GM21619 (cell line): ENCODE data around the gene SLC27A2.
"Not testable (repeated sequence)": the region's sequence is repeated elsewhere in the genome, so short reads cannot be mapped to it uniquely, and the experiment has no call there.

ENCODE experiments used
- ATAC-seq: cut with Tn5 transposase; IDR thresholded peaks from one replicate; pipeline ENCODE4 v1.9.1; 2021; ENCODE audit not compliant: unreplicated experiment

Gene SLC27A2

DNA sequence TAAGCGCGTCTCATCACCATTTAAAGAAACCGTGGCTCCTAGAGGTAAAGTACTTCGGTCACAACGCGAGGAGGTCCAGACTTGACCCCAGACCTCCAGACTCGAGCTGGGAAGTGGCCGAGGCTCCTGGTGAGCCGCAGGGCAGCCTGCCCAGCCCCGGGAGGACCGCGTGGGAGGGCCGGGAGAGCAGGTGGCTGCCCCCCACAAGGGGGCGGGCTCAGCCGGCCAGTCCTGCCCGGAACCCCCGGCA, at the start of gene SLC27A2:
TSS of gene SLC27A2 (plus strand) at position 228 of the 250 bp plus-strand sequence. CDS start 232 bp downstream, outside the sequence.
- ATAC-seq, result peak; percentile 43

- ATAC-seq, result not testable (repeated sequence)
Observed at GRCh38 chr15:50132251-50132984, 49.6 kb upstream of the SLC27A2 start.

- ATAC-seq, result peak; percentile 63
Observed at GRCh38 chr15:50134524-50135024, 47.4 kb upstream of the SLC27A2 start.

DNA sequence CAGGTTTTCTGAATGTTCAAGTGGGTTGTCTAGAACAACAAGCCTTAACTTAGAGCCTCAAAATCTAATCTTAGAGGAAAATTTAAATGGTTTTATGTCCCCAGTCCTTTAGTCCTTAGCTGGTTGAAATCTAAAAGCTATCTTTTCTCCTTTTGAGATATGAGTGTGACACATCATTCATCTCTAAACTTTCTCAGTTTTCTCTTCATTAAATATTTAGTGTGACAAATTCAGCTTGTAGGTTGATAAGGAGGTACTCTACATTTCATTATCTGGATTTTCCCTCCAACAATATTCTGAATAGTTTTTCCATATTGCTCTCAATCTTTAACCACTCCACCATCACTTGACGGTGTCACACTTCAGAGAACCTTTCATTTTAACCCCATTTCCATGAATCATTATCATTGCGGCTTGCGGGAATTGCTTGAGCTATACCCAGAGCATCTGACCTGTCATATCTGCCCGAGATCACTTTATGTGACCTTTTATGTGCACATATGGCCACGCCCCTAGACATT, 46.9 kb upstream of the SLC27A2 start:
- peak; percentile 74 for ATAC-seq

GRCh38 chr15:50137330-50137761, 44.6 kb upstream of the SLC27A2 start:
- no peak for ATAC-seq

- ATAC-seq, result no peak
Observed at GRCh38 chr15:50137893-50138292, 44.1 kb upstream of the SLC27A2 start.

DNA sequence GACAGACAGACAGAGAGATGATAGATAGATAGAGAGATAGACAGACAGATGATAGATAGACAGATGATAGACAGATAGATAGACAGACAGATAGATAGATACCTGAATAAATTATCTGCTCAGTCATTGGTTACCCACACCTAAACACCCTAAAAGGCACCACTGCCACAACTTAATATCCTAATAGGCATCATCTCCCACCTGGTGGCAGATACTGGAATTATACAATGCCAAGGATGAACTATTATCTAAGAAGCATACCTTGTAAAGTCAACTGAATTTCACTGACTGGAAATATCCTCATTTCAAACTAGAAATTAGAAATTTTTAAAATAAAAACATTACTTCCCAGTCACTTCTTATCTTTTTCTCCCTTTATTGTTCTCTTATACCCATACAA, 43.6 kb upstream of the SLC27A2 start:
- no peak for ATAC-seq

DNA sequence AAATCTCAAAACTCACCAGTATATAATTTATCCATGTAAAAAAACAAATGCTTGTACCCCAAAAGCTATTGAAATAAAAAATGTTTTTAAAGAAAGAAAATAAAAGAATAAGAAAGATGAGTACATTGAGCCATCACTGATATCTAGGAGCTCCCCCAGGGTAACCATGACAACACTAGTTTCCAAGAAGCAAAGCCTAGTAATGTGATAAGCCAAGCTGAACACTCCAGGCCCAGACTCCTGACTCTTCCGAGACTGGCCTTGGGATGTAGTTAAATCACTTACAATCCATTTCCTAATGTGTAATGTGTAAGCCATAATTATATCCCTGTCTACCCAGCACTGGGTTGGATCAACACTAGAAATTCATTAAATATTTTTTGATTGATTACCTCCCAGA, 41.9 kb upstream of the SLC27A2 start:
- no peak for ATAC-seq

DNA sequence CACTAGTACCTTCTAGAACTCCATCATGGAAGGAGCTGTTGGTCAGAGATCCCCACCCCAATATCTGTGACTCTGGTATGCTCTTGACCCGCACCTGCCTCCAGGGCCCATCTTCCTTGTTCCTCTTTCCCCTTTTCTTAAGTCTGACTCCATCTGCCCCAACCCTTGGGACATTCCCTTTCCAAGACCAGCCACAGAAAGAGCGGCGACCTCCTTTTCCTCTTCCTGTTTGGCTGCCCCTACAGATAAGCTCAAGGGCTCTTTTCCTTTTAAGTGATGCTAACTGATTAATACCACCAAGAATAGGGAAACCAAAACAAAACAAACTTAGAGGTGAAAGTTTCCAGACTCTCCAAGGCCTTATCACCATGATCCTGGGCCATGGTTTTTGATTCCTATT, 41.0 kb upstream of the SLC27A2 start:
- no peak for ATAC-seq

DNA sequence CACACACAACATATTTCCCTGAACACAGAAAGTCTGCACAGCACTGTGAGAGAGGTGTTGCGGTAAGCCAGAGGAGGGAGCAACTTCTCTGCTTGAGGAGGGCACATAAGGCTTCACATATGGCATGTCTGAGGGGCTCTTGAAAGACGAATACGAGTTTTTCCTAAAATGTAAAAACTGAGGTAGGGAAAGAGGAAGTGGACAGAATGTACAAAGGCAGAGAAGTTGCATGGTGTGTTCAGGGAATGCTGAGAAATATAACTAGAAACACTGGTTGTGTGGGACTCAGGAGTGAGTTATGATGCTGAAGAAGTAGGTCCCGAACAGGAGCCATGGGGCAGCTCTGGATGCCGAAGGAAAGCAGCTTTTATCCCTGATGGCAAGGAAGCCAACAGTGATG, 40.1 kb upstream of the SLC27A2 start:
- no peak for ATAC-seq

- no peak for ATAC-seq
Observed at GRCh38 chr15:50143255-50143860, 38.6 kb upstream of the SLC27A2 start.

- no peak for ATAC-seq
Observed at GRCh38 chr15:50144341-50145120, 37.5 kb upstream of the SLC27A2 start.

- no peak for ATAC-seq
Observed at GRCh38 chr15:50145451-50145872, 36.5 kb upstream of the SLC27A2 start.

DNA sequence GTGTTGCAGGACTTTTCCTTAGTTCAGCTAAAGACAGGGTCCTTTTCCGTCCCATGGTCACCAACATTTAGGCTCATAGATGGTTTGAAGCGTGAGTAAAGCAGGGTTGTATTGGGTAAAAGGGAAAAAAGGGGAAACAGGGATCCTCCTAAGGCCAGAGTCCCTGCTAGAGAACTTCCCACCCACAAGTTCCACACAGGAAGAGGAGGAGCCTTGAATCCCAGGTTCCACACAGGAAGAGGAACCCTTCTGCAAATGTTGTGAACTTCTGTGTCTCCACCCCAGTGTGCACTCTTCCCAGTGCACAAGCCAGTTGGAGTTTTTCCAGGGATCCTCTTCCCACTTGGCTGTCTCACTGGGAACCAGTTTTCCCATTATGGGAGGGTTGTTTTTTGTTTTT, 35.4 kb upstream of the SLC27A2 start:
- ATAC-seq, result no peak

DNA sequence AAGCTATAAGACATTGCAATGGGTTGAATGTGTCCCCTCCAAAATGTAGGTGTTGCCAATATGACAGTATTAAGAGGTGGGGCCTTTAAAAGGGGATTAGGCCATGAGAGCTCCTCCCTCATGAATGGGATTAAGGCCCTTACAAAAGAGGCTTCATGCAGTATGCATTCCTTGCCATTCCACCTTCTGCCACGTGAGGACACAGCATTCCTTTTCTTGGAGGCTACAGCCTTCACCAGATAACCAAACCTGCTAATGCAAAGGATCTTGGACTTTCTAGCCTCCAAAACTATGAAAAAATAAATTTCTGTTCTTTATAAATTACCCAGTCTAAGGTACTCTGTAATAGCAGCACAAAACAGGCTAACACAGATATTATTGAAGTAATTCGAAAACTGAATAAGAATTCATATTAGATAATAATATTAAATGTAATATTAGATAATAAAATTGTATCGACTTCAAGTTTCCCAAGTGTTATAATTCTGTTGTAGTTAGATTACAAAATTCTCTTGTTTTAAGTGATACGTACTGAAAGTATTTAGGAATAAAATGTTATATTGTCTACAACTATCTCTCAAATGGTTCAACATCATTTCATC, 33.5 kb upstream of the SLC27A2 start:
- ATAC-seq, result no peak

GRCh38 chr15:50149090-50149489, 32.9 kb upstream of the SLC27A2 start:
- ATAC-seq, result no peak

DNA sequence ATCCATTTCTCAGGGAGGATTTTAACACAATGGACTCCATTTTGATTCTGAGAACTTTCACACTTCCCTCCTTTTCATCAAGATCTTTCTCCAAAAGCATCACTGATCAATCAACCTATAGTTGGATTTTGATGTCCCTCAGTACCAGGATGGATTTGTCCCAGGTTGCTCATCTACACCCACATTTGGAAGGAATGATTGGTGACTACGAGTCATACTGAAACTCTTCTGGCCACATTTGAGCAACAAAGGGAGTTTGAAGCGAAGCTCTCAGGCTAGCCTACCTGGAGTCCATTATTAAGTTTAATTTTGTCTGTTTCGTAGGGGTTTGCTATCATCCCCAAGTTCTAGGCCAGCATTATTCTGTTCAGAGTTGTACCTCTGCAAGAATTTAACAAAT, 31.6 kb upstream of the SLC27A2 start:
- ATAC-seq, result no peak

GRCh38 chr15:50150851-50151250, 31.1 kb upstream of the SLC27A2 start:
- no peak for ATAC-seq

GRCh38 chr15:50151476-50151875, 30.5 kb upstream of the SLC27A2 start:
- ATAC-seq, result no peak

GRCh38 chr15:50158236-50158635, 23.8 kb upstream of the SLC27A2 start:
- not testable (repeated sequence) for ATAC-seq

- no peak for ATAC-seq
Observed at GRCh38 chr15:50162969-50163718, 18.9 kb upstream of the SLC27A2 start.
